GM19035 (cell line): ENCODE data around the gene CCDC157.
"Not testable (repeated sequence)": the region's sequence is repeated elsewhere in the genome, so short reads cannot be mapped to it uniquely, and the experiment has no call there.

Source experiments
- ATAC-seq: cut with Tn5 transposase; IDR thresholded peaks from one replicate; pipeline ENCODE4 v1.9.1; 2021; ENCODE audit not compliant: unreplicated experiment

CCDC157 gene

GRCh38 chr22:30325724-30326254 lies 31.0 kb upstream of the CCDC157 start:
- ATAC-seq, result no peak

- peak; percentile 35 for ATAC-seq
These were observed 30.5 kb upstream of the CCDC157 start for GRCh38 chr22:30326255-30326705.

- ATAC-seq, result peak; percentile 92
These were observed 30.0 kb upstream of the CCDC157 start, which contains the start of gene TBC1D10A for GRCh38 chr22:30326706-30327362. TBC1D10A (minus strand) TSS chr22:30326941; CDS start chr22:30326881, 60 bp downstream.

GRCh38 chr22:30327864-30328345 lies 28.9 kb upstream of the CCDC157 start:
- ATAC-seq, result no peak

- no peak for ATAC-seq
These were observed 28.2 kb upstream of the CCDC157 start for GRCh38 chr22:30328466-30329049.

GRCh38 chr22:30332551-30332950 lies 24.3 kb upstream of the CCDC157 start:
- ATAC-seq, result no peak

- ATAC-seq, result no peak
These were observed 23.7 kb upstream of the CCDC157 start for GRCh38 chr22:30332994-30333706.

- ATAC-seq, result no peak
These were observed 23.1 kb upstream of the CCDC157 start for GRCh38 chr22:30333707-30334087.

GRCh38 chr22:30334646-30335045 lies 22.2 kb upstream of the CCDC157 start:
- ATAC-seq, result no peak

GRCh38 chr22:30335236-30335635 lies 21.6 kb upstream of the CCDC157 start:
- no peak for ATAC-seq

- ATAC-seq, result no peak
These were observed 19.9 kb upstream of the CCDC157 start for GRCh38 chr22:30336752-30337460.

GRCh38 chr22:30337461-30337778 lies 19.4 kb upstream of the CCDC157 start:
- no peak for ATAC-seq

GRCh38 chr22:30338341-30338740 lies 18.5 kb upstream of the CCDC157 start:
- not testable (repeated sequence) for ATAC-seq

- no peak for ATAC-seq
These were observed 18.0 kb upstream of the CCDC157 start for GRCh38 chr22:30338802-30339201.

GRCh38 chr22:30340911-30341685 lies 15.7 kb upstream of the CCDC157 start:
- ATAC-seq, result no peak

GRCh38 chr22:30344447-30345200 lies 12.2 kb upstream of the CCDC157 start:
- ATAC-seq, result no peak

- no peak for ATAC-seq
These were observed 9.4 kb upstream of the CCDC157 start for GRCh38 chr22:30347255-30347892.

- no peak for ATAC-seq
These were observed 8.4 kb upstream of the CCDC157 start for GRCh38 chr22:30348404-30348803.

GRCh38 chr22:30348809-30349208 lies 8.0 kb upstream of the CCDC157 start:
- no peak for ATAC-seq
